IMR-90 (cell line): ENCODE results near the gene NDUFAF8.

Experiments
- CTCF ChIP-seq: conservative IDR thresholded peaks from 2 replicates; pipeline ENCODE4 v1.5.1; 2012; ENCODE audit warnings: mild to moderate bottlenecking, low read depth, low read length, improper control_type of control experiment
- MXI1 ChIP-seq: IDR thresholded peaks from 2 replicates; pipeline ENCODE4 v1.6.1; 2012; ENCODE audit warnings: low read depth, mild to moderate bottlenecking, low read length, moderate library complexity, borderline replicate concordance
- RAD21 ChIP-seq: IDR thresholded peaks from 2 replicates; pipeline ENCODE4 v1.6.1; 2012; ENCODE audit warnings: low read length, improper control_type of control experiment
- RCOR1 ChIP-seq: IDR thresholded peaks from 2 replicates; pipeline ENCODE4 v1.6.1; 2012; ENCODE audit warnings: mild to moderate bottlenecking, low read length, improper control_type of control experiment; ENCODE audit not compliant: insufficient replicate concordance

- TF ChIP-seq CTCF (no peak), RCOR1 (no peak), RAD21 (no peak), MXI1 (no peak)
These were observed 46.6 kb upstream of the NDUFAF8 start for GRCh38 chr17:81192386-81193050.
